HG02870 (cell line): ENCODE data around the gene BTN1A1.
"Not testable (repeated sequence)": the region's sequence is repeated elsewhere in the genome, so short reads cannot be mapped to it uniquely, and the experiment has no call there.

ENCODE experiments used
- ATAC-seq: cut with Tn5 transposase; IDR thresholded peaks from one replicate; pipeline ENCODE4 v1.9.1; 2021; ENCODE audit warnings: mild to moderate bottlenecking, moderate library complexity; ENCODE audit not compliant: unreplicated experiment

The BTN1A1 gene

GRCh38 chr6:26500102-26500501 is at the start of gene BTN1A1:
Gene BTN1A1, plus strand, starts transcription at chr6:26500303. Its CDS starts 984 bp downstream, at chr6:26501287.
- ATAC-seq: no peak

GRCh38 chr6:26452631-26453235 is 47.4 kb upstream of the BTN1A1 start:
- ATAC-seq: no peak

DNA sequence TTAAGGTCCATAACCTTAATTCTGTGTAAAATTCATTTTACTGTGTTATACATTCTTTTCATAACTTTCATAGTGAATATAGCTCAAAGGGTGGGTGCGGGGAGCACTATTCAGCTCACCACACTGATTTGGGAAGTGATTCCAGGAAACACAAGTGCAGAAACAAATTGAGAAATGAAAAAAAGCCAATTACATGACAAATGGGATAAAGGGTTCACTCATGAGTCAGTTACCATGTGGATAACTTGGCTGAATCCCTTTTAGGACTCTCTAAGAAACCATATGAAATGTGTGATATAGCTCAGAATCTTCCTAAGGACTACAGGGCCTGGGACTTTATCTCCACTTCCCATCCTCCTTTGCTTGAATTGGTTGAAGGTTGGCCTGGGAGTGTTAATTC is 45.5 kb upstream of the BTN1A1 start:
- ATAC-seq: no peak

DNA sequence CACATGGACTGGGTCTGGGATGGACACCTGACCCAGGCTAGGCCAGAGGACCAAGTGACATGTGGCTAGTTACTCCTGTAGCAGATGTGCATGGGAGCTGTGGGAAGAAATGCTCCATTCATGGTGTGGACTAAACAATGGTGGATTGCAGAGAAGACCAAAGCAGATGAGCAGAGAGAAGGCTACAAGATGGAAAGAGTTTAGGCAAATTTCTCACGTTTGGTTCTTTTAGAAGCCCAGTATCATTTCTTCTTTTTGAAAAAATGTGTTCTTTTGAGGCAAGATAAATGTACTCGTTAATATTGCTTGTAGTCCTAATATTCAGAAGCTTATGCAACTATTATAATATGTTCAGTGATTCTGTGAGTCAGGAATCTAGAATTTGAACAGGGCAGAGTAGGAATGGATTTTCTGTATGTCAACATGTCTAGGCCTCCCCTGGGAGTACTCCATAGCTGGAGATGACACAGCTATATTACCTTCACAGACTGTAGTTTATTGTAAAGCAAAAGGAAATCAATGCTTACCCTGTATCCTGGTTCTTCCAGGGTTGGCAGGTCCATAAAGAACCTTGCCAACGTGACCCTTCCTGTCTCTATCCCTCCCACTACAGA is 44.6 kb upstream of the BTN1A1 start:
- ATAC-seq: no peak

DNA sequence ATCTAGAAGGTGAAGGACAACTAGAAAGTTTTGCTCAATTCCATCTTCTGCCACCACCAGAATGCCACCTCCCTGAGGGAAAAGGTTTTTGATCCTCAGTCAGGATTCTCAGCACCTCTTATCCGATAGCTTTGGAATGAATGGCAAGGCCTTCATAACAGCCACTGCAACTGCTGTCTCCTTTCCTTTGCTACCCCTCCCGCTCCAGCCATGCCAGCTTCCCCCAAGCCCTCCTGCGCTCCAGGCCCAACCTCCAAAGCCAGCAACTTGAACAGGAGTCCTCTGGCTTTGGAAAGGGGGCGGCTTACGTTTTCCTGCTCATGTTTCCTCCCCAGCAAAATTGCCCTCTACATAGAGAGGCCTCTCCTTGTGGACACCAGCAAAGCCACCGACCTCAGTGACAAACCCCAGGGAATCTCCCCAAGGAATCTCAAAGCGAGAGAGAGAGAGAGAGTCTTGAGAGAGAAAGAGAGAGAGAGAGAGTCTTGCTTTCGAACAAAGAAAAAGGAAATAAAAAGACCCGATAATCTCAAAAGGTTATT is 42.8 kb upstream of the BTN1A1 start:
- ATAC-seq: peak; percentile 15

DNA sequence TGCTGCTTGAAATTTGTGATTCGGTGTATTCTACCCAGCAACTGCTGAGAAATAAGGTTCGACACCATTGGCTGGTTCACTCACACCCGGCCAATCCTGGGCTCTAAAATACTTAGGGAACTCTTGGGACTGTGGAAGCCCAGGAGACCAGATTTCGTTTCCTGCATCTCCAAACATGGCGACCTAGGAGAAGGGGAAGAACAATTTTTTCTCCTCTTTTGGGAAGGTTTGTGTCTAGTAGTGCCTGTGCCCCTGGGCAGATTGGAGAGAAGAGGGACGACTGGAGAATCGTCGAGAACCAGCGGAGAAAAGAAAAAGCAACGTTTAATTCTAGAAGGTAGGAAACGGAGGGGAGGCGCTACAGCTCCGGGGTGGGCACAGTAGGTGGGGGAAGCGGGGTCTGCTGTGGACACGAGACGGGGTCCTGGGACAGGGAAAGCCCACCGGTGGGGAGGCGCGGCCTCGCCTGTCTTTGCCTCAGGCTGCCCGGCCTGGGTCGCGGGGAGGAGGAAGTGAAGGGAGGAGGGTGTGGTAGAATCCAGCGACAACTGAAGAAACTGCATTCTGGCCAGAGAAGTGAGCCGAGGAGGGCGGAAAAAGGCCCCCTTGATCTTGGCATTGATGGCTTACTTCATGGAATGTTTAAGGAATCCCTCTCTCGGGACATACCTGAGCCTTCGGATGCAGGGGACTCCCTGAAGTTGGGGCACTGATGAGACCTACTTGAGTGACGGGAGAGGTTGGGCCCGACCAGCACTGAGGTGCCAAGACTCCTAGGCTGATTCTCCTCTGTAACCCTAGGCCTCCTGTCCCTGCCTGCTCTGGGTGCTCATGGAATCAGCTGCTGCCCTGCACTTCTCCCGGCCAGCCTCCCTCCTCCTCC is 42.1 kb upstream of the BTN1A1 start, which contains the start of gene BTN2A1:
BTN2A1 (plus strand) TSS at position 150 of the 883 bp plus-strand sequence; CDS start at position 832, 682 bp downstream.
- ATAC-seq: peak; percentile 97

DNA sequence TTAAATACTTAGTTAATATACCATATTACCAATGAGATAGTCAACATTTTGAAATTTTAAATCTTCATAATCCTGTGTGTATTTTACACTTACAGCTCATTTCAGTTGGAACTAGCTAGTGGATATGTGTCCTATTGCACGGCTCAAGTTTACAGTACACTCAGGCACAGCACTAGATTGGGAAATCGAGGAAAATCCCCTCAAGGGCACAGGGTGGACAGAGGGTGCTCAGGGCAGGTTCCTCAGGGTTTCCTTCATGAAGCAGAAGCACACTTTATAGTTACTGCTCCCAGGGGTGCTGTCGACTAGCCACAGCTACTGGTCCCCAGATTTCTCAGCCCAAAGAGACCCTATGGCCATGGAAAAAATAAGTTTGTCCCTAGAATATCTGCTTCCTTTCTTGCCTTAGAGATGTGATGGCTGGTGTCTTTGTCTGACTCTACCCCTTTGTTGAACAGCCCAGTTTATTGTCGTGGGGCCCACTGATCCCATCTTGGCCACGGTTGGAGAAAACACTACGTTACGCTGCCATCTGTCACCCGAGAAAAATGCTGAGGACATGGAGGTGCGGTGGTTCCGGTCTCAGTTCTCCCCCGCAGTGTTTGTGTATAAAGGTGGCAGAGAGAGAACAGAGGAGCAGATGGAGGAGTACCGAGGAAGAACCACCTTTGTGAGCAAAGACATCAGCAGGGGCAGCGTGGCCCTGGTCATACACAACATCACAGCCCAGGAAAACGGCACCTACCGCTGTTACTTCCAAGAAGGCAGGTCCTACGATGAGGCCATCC is 40.9 kb upstream of the BTN1A1 start:
- no peak for ATAC-seq

GRCh38 chr6:26461353-26461752 is 38.8 kb upstream of the BTN1A1 start:
- not testable (repeated sequence) for ATAC-seq

- no peak for ATAC-seq
Observed at GRCh38 chr6:26464014-26464413, 36.1 kb upstream of the BTN1A1 start.

DNA sequence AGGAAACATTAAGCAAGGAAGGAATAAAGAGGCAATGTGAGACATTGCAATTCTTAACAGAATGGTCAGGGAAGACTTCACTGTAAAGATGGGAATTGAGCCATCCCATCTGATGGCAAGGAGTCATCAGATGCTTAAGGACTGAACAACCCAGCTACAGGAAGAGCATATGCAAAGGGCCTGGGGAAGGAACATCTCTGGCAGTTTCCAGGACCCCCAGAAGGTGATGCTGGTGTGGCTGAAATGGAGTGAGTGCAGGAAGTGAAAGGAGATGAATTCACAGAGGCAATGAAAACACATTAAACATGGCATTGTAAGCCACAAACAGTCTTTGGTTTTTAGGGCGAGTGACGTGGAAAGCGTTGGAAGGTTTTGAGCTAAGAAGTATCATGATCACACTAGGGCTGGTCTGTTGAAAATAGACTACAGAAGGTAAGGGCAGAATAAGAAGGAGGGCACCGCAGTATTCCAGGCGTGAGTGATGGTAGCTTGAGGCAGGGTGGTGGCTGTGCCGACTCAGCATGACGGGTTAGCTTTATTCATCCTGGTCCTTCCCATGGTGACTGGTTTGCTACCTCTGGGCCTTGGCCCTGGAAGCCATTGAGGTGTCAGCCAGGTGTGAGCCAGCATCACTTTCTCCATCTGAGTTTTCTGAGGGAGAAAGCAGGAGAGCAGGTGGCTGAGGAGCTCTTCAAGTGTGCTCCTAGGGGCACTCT is 35.5 kb upstream of the BTN1A1 start:
- no peak for ATAC-seq

DNA sequence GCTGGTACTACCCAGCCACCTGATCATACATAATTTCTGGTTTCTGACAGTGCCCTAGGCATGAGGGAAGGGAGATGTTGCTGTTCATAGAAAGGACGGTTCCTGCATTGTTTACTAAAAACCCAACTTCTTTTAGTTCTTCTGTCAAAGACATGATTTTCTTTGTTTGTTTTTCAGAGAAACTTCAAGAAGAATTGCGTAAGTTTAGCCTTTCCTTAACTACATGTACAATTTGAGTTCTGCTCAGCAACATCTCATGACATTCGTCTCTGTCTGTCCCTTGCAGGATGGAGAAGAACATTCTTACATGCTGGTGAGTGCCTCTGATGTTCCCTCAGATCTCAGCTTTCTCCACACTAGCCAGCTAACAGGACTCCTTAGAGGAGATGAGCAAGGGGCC is 34.3 kb upstream of the BTN1A1 start:
- no peak for ATAC-seq

DNA sequence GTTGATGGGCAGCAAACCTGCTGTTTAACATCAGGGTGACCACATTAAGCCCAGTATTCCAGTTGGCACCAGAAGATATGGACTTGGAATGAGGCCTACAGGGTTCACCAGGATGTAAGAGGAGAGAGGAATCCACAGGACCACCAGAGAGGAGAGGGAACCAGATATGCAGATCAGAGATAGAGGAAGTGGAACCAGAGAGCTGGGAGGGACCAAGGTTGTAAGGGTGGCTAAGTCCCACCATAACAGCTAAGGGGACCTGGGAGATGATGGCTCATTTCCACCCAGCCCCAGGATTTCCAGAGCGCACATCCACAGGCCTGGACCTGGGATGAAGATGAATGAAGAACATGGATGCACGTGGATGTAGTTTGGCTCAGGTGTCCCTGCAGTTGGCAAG is 31.3 kb upstream of the BTN1A1 start:
- ATAC-seq: no peak

- ATAC-seq: no peak
Observed at GRCh38 chr6:26470643-26471042, 29.5 kb upstream of the BTN1A1 start.

DNA sequence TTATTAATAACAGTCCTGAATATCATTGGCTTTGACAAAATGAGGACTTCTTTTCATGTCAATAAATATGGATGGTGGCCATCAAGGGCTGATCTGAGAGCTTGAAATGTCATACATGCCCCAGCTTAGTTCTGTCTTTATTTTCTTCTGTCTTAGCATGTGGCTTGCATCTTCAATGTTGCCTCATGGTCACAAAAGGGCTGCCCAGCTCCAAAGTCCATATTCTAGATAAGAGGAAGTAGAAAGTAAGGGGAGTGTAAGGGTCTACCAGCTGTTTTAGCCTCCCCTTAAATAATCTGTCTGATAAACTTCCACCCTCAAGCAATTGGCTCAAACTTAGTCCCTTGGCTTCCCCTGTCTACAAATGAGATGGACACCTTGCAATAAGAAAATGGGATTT is 28.1 kb upstream of the BTN1A1 start:
- no peak for ATAC-seq

- no peak for ATAC-seq
Observed at GRCh38 chr6:26472549-26473290, 27.4 kb upstream of the BTN1A1 start.

GRCh38 chr6:26473429-26473757 is 26.7 kb upstream of the BTN1A1 start:
- no peak for ATAC-seq

GRCh38 chr6:26473758-26474438 is 26.2 kb upstream of the BTN1A1 start:
- ATAC-seq: peak; percentile 87

- ATAC-seq: no peak
Observed at GRCh38 chr6:26474439-26474881, 25.6 kb upstream of the BTN1A1 start.
